Tongue (tissue), 2 donors: ENCODE results near the gene PPP1R3C. TPM values are rescaled to one million over a fixed set of nuclear protein-coding genes. Genes with fewer than 3 reads are reported as not detected.
A peak's percentile ranks its signal among the peaks of the same experiment; 100 is the strongest.

ENCODE experiments used
- DNase-seq: peaks from one replicate; pipeline ENCODE4 v3.0.0-alpha.2; 2015
- total RNA-seq: library from RNA; depleted of rRNA; stranded (reverse); fragments of >200 nt; gene quantifications from one replicate; pipeline ENCODE4 v1.2.3, GENCODE V29; 2014

Gene PPP1R3C
- total RNA-seq, 1 donor from 2014 or later, result 540 TPM

DNA sequence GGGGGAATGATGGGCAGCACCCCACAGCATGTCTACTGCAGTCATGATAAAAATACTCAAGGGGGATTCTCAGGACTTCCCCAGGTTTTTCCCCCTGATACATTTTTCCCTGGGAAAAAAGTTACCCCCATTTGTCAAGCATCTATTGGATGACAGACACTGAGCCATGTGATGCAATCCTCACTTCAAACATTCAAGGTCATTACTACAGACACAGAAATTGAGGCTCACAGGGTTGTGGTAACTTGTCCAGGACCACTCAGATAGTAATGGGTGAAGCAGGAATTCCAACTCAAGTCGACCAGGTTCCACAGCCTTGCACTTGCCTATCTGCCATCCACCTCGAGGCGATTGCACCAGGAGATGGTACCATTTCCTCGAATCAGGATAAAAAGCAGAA lies 31.7 kb downstream of the PPP1R3C start:
- no peak for DNase-seq

DNA sequence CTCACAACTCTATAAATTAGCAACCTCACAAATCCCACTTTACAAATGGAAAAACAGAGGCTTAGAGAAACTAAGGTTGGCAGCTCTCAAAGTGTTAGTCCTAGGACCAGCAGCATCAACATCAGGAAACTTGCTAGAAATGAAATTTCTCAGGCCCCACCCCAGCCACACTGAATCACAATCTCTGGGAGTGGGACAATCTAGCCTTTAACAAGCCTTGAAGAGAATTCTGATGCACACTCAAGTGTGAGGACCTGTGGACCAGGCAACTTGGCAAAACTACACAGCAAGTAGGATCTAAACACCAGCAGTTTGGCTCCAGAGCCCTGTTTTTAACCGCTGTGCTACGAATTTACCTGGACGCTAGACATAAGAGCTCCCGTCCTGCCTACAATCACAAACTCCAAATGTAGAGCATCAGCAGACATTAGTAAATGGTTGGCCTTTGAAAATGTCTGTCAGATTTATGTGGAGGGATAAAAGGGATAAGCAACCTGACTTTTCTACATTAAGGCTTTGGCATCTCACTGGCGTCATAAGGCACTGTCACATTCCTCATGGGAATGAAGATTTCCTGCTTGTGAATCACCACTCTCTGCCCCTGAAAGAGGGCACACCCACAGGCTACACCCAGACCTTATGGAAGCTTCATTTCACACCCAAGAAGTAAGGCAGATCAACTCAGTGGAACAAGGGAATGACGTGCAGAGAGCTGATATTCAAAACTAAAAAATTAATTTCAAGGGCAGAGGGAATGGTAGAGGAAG lies 34.5 kb downstream of the PPP1R3C start:
- DNase-seq, result no peak

DNA sequence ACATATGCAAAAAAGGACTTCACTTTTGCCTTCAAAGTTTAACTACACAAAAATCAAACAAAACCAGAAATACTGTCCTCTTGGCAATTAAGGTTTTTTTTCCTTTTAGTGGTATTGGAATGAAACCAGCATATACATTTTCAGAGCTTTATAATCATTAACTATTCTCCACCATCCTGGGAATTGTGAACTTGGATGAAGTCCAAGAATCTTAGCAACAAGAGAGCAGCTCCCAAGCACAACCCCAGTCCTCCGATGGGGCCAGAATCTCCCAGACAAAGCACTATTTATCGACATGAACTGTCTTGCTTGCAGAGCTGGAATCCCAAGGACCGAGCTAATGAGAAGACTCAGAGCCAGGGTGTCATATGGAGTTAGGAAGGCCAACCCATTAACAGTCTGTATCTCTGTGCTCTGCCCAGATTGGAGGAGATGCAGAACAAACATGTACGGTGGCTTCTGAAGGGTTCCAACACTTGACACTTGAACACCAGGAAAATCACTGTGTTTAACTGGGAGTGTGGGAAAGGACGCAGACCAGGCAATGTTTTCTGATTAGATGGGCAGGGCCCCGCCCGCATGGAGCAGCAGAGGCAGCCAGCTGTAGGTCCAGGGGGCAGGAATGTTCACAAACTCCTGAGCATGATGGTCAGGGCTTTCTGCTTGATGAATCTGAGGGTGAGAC lies 35.5 kb downstream of the PPP1R3C start:
- peak; percentile 81 for DNase-seq

DNA sequence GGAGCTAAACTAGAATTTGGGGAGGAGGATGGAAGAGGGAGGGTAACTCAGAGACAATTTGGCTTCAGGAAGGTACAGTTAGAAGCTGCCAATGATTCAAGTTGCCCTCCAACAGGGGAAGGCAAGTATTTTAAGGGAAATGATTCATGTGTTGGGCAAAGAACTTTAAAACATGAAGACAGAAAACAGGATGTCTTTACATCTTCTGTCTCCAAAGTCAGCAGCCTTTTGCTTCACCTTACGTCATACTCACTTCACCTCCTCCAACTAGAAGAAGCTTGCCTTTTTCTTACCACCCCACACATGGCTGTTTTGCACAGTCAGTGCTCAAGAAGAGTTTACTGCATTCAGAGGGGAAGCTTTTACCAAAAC lies 36.1 kb downstream of the PPP1R3C start:
- DNase-seq, result peak; percentile 46

DNA sequence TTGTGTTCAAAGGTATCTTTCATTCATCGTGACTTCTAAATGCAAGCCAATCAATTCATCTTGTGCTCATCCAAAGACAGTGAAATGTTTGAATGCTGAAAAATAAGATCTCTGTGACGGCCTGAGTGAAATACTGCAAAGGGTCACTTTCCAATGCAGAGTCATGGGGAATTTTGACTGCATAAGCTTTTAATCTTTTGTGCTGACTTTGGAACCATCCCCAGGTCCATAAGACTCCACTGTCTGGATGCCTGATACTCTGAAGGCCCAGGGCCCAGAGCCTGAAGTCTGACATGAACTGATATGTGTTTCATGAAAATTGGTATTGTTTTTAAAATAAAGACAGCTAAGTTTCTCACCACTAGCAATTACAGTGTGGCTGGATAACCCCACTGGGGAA lies 39.0 kb downstream of the PPP1R3C start:
- DNase-seq, result peak; percentile 51

DNA sequence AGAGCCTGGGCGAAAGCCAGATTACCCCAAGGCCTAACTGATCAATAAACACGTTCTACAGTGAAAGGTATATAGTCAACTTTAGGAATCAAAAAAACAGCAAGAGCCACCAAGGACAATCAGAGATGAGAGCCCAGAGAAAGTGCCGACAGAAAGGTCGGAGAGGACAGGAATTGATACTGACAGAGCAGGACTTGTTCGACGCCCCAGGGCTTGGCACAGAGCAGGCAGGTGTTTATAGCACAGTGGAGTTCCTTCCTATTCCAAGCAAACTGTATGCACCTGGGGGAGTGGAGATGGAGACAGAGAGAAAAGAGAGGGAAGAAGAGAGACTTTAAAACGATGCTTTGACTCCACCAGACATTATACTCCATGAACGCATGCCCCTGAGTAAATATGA lies 39.5 kb downstream of the PPP1R3C start:
- no peak for DNase-seq

DNA sequence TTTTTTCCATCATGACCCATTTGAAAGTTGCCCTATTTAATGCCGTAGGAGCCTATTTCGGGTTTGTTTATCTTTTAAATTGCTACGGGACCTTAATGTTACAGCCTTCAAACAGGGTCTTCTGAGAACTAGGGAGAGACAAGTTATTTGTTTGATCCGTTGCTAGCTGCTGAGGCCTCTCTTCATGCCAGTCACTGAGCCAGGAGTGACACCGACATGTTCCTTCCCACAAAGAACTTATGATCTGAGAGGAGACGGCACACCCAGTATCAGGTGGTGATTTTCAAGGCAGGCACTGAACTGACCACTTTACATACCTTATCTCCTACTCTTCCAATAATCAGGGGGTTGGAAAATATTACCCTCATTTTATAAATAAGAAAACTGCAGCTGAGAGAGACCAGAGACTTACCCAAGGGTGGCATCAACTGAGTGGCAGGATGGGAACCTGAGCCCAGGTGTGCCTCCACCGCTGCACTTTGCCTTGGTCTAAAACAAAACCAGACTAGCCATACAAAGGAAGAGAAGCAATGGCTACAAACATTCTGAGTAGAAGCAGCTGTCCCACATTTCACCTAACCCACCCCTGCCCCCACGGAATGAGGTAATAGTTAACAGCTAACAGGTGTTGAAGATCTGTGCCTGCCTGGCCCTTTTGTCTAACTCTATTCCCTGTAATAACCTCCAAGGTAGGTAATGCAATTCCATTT lies 40.5 kb downstream of the PPP1R3C start:
- peak; percentile 73 for DNase-seq

DNA sequence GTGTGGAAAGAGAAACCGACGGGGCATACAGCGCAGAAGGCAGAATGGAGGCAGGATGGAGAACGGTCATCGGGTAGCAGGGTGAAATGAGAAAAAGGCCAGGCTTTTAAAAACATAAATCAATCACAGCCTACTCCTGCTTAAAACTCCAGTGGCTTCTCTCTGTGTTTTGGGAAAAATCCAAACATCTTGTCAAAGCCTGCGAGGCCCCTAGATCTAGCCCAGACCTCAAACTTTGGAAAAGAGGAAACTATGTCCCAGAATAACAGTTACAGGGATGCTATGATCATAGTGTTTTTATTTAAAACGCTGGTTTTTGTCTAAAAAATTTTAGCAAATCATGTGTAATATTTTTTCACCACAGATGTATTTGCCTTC lies 41.1 kb downstream of the PPP1R3C start:
- peak; percentile 83 for DNase-seq

DNA sequence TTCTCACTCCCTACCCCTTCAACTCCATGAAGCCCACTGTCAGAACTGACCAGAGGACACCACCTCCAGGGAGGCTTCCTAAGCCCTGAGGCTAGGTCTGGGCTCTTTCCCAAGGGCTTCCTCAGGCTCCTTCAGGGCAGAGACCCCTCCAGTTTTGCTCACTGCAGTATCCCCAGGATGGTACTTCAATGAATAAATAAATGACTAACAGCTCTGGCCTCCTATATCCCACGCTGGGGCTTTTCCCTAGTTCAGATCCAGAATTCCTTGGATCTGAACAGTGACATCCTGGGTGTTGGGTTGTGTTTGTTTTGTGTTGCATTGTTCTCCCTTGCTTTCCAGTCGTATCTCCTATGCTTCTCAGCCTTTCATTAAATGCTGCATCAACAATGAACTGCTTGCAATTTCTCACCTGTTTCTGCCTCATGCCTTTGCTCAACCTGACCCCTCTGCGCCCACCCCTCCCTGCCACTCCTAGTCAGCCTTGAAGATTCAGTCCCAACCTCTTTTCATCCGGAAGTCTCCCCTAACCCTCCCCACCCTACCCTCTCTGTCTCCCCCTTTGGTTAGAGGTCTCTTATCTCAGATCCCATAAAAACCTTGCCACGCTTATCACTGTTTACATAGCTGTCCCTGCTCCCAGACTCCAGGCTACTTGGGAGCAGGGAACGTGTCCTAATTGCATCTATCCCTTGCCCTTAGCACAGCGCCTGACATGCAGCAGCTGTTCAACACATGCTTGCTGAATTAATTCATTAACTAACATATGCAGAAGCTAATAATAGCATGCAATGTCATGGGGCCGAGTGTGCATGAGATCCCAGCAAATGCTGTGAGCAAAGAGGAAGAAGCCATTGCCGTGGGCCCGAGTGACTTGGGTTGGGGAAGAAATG lies 41.7 kb downstream of the PPP1R3C start:
- peak; percentile 94 for DNase-seq

DNA sequence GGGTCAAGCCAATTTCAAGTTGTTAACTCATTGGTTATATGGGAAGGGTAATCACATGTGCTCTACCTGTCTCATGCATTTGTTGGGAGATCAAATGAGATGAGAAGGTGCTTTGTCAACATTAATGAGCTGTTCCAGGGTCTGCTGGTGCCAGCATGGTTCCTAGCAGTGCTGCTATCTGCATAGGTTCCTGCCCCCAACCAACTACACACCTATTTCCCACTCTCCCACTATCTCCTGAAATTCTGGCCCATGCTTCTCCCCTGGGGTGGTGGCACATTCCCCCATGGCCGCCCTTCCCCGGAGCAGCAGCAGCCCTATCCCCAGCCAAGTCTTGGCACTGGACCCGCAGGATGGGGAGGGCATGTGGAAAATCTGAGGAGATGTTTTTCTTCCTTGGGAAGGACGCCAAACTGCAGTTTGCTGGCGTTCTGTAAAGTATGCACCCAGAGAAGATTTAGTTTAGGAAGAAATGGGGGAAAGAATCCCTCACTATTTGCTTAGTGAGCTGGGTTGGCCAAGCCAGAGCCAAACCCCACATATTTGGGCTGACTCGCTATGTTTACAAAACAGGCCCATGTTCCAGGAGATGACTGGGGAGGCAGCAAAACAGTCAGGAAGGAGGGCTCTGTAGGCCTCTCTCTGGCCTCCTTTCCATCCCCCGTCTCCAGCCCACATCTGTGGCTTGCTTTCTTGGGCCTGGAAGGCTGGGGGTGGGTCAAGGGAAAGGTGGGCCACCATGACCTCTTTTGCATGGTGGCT lies 42.5 kb downstream of the PPP1R3C start:
- DNase-seq, result peak; percentile 91

DNA sequence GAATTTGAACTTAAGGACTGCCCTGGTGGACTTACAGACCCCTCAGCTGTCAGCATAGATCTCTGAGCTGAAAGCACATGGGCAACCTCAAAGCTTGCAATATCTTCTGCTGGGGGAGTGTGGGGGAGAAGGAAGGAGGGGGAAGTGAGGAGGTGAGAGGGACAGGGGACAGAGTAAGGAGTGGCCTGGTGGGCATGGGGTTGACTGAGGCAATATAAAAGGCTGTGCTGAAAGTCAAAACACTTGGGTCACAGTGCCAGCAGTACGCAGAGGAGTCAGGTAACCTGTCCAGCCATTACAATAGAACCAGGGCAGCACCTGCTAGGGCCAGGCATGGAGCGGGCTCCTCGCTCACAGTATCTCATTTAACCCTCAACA lies 43.2 kb downstream of the PPP1R3C start:
- DNase-seq, result no peak

DNA sequence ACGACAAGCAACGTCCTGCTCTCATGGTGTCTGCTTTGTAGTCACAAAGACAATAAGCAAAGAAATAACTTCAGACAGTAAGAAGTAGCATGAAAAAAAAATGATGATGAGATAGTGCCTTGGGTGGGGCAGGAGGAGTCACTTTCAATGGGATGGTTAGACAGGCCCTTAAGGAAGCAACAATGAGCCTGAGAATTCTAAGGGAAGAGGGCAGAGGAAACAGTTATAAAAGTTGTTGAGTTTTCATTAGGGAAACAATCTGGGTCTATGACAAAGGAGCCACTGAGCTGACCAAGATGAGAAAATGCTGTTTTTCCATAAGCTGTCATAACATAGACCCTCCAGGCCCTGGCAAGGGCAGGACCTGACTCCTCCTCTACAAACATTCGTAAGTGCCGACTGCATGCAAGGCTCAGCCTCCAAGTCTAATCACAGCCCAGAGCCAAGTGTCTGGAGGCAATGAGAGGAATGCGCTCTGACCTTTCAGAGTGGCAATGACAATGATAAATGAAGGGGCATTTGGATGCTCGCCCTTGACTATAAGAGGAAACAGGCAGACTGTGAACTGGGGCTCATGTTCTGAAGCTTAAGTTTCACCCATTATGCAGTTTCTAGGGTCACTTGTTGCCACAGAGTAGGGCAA lies 43.7 kb downstream of the PPP1R3C start:
- peak; percentile 79 for DNase-seq

DNA sequence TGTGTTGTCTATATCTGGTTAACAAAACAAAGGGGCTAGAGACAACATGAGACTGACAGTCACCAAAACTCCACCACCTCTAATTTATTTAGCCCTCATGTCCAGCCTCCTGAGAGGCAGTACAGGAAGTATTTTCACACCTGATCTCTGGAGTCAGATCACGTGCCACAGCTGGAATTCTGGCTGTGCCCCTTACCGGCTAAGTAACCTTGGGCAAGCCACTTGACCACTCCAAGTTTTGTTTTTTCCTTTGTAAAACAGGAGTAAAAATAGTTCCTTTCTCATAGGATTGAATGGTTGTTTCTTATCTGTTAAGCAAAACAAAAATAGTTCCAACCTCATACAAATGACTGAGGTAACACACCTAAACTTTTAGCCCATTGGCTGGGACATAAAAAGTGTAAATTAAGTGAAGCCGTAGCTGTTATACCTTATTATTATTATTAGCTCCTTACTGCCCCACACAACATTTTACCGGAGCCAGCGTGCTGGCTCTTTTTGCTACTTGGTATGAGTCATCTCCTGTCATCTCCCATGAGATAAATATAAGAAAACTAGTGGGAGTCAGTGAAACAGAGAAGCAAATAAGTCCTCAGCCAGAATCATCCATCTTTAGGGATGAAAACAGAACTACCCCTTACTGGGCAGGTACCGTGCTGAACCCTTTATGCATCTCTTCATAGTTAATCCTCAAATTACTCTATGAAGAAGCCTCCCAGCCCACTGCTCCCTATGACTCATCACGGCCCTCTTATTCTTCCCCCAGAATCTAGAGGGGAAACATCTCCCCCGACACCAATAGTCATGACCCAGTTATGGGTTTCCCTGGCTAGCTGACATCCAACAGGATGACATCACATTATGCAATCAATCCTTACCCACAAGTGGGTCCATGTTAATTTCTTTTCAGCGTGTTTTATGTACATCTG lies 44.9 kb downstream of the PPP1R3C start:
- no peak for DNase-seq

DNA sequence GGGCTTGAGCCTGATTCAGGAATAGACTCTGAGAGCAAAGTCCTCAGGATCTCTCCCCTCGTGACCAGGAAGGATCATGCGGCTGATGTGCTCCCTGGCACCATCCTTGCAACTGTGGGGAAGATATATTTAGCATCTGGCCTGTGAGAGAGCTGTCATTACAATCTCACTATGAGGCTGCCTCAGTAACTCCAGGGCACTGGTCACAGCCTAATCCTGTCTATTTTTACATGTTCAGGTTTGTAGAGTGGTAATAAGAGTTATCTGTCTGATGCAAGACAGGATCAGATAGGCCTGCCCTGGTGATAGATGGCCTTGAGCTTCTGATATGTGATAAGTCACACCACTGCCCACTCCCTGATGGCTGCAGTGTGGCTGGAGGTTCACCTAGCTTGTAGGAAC lies 50.7 kb downstream of the PPP1R3C start:
- DNase-seq, result peak; percentile 72

DNA sequence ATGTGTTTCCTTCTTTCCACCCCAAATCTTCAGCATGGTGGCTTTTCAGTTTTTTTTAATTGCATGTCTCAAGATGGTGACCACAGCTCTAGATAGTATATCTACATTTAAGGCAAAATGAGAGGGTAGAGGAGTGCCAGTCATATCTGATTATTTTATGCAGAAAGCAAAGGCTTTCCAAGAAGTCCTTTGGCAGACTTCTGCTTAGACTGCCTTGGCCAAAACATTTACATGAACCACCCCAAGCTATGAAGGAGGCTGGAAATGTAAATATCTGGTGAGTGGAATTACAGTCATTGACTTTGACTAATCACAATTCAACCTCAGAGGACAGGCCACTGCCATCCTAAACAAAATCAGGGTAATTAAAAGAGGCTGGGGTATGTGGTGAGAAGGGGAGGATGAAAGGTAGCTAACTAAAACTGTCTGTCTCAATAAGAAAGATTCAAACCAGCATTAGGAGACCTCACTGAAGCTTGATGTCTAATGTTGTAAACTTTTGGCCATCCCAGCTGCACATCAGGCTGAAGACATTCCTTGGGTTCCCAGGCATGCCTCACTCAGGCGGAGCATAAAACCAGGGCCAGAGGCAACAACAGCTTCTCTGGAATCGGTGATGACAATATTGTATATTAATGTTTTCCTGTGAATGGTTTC lies 53.4 kb downstream of the PPP1R3C start:
- no peak for DNase-seq
